Measurements from ENCODE around the gene APOB. TPM values are rescaled to one million over a fixed set of nuclear protein-coding genes. Genes with fewer than 3 reads are reported as not detected.

The APOB gene
- total and polyA plus RNA-seq, 2 of the 13 experiments (the other 11 are each of a cell fraction or from before 2014, with no cell fraction given): 1,569 to 2,515 TPM

DNA sequence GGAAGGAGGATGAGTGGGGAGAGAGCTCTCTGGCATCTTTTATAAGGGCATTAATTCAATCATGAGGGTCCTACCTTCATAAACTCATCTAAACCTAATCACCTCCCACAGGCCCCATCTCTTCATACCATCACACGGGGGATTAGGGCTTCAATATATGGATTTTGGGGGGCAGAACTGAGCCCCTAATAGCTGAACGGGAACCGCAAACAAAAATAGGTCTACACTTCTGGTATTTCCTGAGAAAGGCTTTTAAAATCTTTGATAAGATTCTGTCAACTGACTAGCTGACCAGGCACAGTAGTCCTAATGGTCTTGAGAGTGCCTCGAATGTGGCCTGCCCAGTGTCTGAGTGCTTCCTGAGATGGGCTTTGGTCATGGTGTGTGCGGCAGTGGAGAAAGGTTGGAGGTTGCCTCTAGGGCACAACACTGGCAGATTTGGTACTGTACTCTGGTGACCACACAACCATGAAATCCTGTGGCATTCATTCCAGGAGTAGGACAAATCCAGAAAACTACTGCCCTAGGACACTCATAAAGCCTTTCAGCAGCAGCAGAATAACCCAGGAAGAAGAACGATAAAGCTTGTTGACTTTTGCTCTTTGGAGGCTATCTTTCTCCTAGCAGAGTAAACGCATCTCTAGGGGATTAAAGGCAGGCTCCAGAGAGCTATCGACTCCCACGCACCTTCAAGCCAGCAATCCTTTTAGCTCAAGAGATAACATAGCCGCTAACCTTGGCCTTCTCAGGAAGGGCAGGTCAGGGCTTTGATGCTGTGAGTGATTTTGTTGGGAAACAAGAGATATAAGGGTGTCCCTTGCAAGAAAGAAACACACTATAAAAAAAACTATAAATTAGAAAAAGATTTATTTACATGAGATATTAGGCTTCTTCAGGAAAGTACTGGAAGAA is 12.3 kb upstream of the APOB start (continued):
- TF ChIP-seq ZNF7 (CRISPR knock-in tag; IDR thresholded peaks at IDR 0.05) (peak; percentile 44; the same call in 1 of the 2 replicates), ARID2 (CRISPR knock-in tag; IDR thresholded peaks at IDR 0.05; ENCODE audit: borderline replicate concordance) (peak; percentile 80; the same call in 1 of the 2 replicates), DMAP1 (CRISPR knock-in tag; IDR thresholded peaks at IDR 0.05) (peak; percentile 63; the same call in 1 of the 2 replicates), SMYD3 (CRISPR knock-in tag; IDR thresholded peaks at IDR 0.05) (peak; percentile 99), ZNF281 (CRISPR knock-in tag; IDR thresholded peaks at IDR 0.05; ENCODE audit: borderline replicate concordance) (peak; percentile 89), PBX2 (CRISPR knock-in tag; IDR thresholded peaks at IDR 0.05) (no peak), ZNF619 (CRISPR knock-in tag; IDR thresholded peaks at IDR 0.05) (peak; percentile 80; the same call in 1 of the 2 replicates), ZBTB37 (CRISPR knock-in tag; IDR thresholded peaks at IDR 0.05) (peak; percentile 99), SETDB1 (CRISPR knock-in tag; IDR thresholded peaks at IDR 0.05; ENCODE audit: borderline replicate concordance) (no peak), PRPF4 (IDR thresholded peaks at IDR 0.05; ENCODE audit: low read depth, low read length, poor library complexity, severe bottlenecking) (peak; percentile 34), FOXM1 (CRISPR knock-in tag; IDR thresholded peaks at IDR 0.05) (no peak), ZNF607 (CRISPR knock-in tag; IDR thresholded peaks at IDR 0.05; ENCODE audit: borderline replicate concordance) (peak; percentile 75), PAX8 (CRISPR knock-in tag; IDR thresholded peaks at IDR 0.05; ENCODE audit: borderline replicate concordance) (0 out of 2 replicates have a peak, but pooled peaks have one; percentile 77)
- TF ChIP-seq, protein P1, sequence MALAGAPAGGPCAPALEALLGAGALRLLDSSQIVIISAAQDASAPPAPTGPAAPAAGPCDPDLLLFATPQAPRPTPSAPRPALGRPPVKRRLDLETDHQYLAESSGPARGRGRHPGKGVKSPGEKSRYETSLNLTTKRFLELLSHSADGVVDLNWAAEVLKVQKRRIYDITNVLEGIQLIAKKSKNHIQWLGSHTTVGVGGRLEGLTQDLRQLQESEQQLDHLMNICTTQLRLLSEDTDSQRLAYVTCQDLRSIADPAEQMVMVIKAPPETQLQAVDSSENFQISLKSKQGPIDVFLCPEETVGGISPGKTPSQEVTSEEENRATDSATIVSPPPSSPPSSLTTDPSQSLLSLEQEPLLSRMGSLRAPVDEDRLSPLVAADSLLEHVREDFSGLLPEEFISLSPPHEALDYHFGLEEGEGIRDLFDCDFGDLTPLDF (CRISPR knock-in tag; IDR thresholded peaks at IDR 0.05): peak; percentile 45; the same call in 1 of the 2 replicates
- TF ChIP-seq, protein P2, sequence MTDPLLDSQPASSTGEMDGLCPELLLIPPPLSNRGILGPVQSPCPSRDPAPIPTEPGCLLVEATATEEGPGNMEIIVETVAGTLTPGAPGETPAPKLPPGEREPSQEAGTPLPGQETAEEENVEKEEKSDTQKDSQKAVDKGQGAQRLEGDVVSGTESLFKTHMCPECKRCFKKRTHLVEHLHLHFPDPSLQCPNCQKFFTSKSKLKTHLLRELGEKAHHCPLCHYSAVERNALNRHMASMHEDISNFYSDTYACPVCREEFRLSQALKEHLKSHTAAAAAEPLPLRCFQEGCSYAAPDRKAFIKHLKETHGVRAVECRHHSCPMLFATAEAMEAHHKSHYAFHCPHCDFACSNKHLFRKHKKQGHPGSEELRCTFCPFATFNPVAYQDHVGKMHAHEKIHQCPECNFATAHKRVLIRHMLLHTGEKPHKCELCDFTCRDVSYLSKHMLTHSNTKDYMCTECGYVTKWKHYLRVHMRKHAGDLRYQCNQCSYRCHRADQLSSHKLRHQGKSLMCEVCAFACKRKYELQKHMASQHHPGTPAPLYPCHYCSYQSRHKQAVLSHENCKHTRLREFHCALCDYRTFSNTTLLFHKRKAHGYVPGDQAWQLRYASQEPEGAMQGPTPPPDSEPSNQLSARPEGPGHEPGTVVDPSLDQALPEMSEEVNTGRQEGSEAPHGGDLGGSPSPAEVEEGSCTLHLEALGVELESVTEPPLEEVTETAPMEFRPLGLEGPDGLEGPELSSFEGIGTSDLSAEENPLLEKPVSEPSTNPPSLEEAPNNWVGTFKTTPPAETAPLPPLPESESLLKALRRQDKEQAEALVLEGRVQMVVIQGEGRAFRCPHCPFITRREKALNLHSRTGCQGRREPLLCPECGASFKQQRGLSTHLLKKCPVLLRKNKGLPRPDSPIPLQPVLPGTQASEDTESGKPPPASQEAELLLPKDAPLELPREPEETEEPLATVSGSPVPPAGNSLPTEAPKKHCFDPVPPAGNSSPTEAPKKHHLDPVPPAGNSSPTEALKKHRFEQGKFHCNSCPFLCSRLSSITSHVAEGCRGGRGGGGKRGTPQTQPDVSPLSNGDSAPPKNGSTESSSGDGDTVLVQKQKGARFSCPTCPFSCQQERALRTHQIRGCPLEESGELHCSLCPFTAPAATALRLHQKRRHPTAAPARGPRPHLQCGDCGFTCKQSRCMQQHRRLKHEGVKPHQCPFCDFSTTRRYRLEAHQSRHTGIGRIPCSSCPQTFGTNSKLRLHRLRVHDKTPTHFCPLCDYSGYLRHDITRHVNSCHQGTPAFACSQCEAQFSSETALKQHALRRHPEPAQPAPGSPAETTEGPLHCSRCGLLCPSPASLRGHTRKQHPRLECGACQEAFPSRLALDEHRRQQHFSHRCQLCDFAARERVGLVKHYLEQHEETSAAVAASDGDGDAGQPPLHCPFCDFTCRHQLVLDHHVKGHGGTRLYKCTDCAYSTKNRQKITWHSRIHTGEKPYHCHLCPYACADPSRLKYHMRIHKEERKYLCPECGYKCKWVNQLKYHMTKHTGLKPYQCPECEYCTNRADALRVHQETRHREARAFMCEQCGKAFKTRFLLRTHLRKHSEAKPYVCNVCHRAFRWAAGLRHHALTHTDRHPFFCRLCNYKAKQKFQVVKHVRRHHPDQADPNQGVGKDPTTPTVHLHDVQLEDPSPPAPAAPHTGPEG (CRISPR knock-in tag; IDR thresholded peaks at IDR 0.05): peak; percentile 79

Data from HepG2 (cell line).